ENCODE data around the gene SUCLG2. TPM values are rescaled to one million over a fixed set of nuclear protein-coding genes. Genes with fewer than 3 reads are reported as not detected.

Gene SUCLG2
- total and polyA plus RNA-seq, 2 of the 4 experiments (the other 2 are of a cell fraction): 26.8 to 34.6 TPM

DNA sequence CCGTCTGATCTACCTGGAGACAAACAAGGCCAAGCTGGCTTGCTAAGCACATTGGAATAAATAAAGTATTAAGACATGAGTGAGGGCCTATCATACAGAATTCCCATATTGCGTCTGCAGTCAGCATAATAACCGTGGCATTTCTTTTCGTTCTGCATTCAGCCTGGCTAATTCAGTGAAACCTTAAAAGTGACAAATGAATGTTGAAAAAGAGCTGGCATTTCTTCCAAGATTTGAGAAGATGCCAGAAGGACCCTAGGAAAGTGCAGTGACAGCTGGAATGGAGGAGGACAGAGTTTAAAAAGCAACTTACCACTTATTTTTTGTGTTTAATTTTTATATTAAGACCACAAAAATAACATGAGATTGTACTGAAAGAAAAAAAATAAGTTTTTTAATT is 67.1 kb downstream of the SUCLG2 start:
- Histone ChIP-seq H2BK5ac (ENCODE audit: low read depth, low read length, poor library complexity, severe bottlenecking) (no peak overlapping the region), H3K27ac (ENCODE audit: insufficient read depth, low read length) (no peak overlapping the region), H2AFZ (replicated peaks; ENCODE audit: low read length, poor library complexity) (no peak overlapping the region), H2BK20ac (ENCODE audit: low read depth, low read length) (no peak overlapping the region), H3K9ac (ENCODE audit: low read depth, low read length) (no peak overlapping the region), H4K20me1 (ENCODE audit: insufficient read depth, low read length) (no peaks in the 10 kb centered on the region; the same call in 1 of the 2 replicates), H3K4me1 (ENCODE audit: control insufficient read depth, insufficient read depth, low read length) (no peaks in the 10 kb centered on the region), H3K4ac (ENCODE audit: low read depth, low read length) (no peak overlapping the region), H2BK15ac (ENCODE audit: low read depth, low read length) (no peak overlapping the region), H3K23ac (ENCODE audit: low read depth, low read length) (no peak overlapping the region), H4K5ac (ENCODE audit: low read depth, low read length) (no peak overlapping the region), H4K91ac (ENCODE audit: insufficient read depth, low read depth, low read length) (no peak overlapping the region), H3K56ac (ENCODE audit: extremely low read depth, insufficient read depth, low read length) (no peak overlapping the region), H3K9me1 (ENCODE audit: insufficient read depth, low read length) (no peaks in the 10 kb centered on the region; the same call in 1 of the 2 replicates), H3K4me2 (ENCODE audit: low read depth, low read length) (no peak overlapping the region), H2AK9ac (replicated peaks; ENCODE audit: low read depth, low read length, poor library complexity) (no peak overlapping the region), H2BK120ac (ENCODE audit: low read depth, low read length) (no peak overlapping the region), H2AK5ac (ENCODE audit: low read depth, low read length) (no peak overlapping the region), H3K14ac (replicated peaks; ENCODE audit: low read depth, low read length) (no peak overlapping the region), H3K27me3 (ENCODE audit: control insufficient read depth, insufficient read depth, low read length) (no peaks in the 10 kb centered on the region), H3K4me3 (ENCODE audit: insufficient read depth, low read depth, low read length) (no peak overlapping the region), H3K79me1 (ENCODE audit: low read depth in 1 of 2, low read length in 2 of 2) (peaks cover 17 to 39% of the 10 kb centered on the region in 2 experiments), H4K8ac (ENCODE audit: low read depth in 2 of 2, low read length in 2 of 2) (no peak overlapping the region), H3K9me3 (ENCODE audit: control insufficient read depth, insufficient read depth, low read length) (no peaks in the 10 kb centered on the region), H3K18ac (ENCODE audit: low read depth, low read length) (no peak overlapping the region), H3K36me3 (ENCODE audit: control insufficient read depth, insufficient read depth, low read length) (no peaks in the 10 kb centered on the region)
- ChIA-PET POLR2A (ENCODE audit: unreplicated experiment) (no interaction called here), CTCF (interaction anchor here (0.6 to 1.4 kb wide), 2 partner anchors 13 to 213 kb away, joined by 3 to 5 read pairs; no protein-coding TSS in a partner anchor)
- intact Hi-C loops (cut with micrococcal nuclease) (no loop called here), dilution Hi-C loops (cut with HindIII; ENCODE audit: low sequenced_read_pairs, unreplicated experiment) (no loop called here), in situ Hi-C loops (cut with MboI; ENCODE audit: low sequenced_read_pairs) (no loop called here)
- TF ChIP-seq FOS (IDR thresholded peaks at IDR 0.05; ENCODE audit: low read depth, low read length) (no peak), NFE2L2 (IDR thresholded peaks at IDR 0.05; ENCODE audit: low read depth, low read length) (no peak), POLR2A (IDR thresholded peaks at IDR 0.05; ENCODE audit: low read depth, low read length) (no peak), MAFK (IDR thresholded peaks at IDR 0.05; ENCODE audit: low read depth, low read length) (no peak), RCOR1 (IDR thresholded peaks at IDR 0.05; ENCODE audit: insufficient replicate concordance, low read length) (no peak), RFX5 (IDR thresholded peaks at IDR 0.05; ENCODE audit: low read depth, low read length) (no peak), RAD21 (IDR thresholded peaks at IDR 0.05; ENCODE audit: low read length) (no peak), SMC3 (IDR thresholded peaks at IDR 0.05; ENCODE audit: low read depth, low read length) (no peak), BHLHE40 (IDR thresholded peaks at IDR 0.05; ENCODE audit: low read depth, low read length) (no peak), MAZ (IDR thresholded peaks at IDR 0.05; ENCODE audit: borderline replicate concordance, low read depth, low read length) (no peak), CEBPB (IDR thresholded peaks at IDR 0.05; ENCODE audit: low read depth, low read length) (no peak), MXI1 (IDR thresholded peaks at IDR 0.05; ENCODE audit: borderline replicate concordance, low read depth, low read length) (no peak), CHD1 (IDR thresholded peaks at IDR 0.05; ENCODE audit: low read depth, low read length) (no peak)
- TF ChIP-seq, protein P1, sequence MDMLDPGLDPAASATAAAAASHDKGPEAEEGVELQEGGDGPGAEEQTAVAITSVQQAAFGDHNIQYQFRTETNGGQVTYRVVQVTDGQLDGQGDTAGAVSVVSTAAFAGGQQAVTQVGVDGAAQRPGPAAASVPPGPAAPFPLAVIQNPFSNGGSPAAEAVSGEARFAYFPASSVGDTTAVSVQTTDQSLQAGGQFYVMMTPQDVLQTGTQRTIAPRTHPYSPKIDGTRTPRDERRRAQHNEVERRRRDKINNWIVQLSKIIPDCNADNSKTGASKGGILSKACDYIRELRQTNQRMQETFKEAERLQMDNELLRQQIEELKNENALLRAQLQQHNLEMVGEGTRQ (IDR thresholded peaks at IDR 0.05; ENCODE audit: low read depth, low read length): no peak
- TF ChIP-seq, protein P2, sequence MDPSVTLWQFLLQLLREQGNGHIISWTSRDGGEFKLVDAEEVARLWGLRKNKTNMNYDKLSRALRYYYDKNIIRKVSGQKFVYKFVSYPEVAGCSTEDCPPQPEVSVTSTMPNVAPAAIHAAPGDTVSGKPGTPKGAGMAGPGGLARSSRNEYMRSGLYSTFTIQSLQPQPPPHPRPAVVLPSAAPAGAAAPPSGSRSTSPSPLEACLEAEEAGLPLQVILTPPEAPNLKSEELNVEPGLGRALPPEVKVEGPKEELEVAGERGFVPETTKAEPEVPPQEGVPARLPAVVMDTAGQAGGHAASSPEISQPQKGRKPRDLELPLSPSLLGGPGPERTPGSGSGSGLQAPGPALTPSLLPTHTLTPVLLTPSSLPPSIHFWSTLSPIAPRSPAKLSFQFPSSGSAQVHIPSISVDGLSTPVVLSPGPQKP (IDR thresholded peaks at IDR 0.05; ENCODE audit: borderline replicate concordance, low read depth, low read length): no peak
- TF ChIP-seq, protein P3, sequence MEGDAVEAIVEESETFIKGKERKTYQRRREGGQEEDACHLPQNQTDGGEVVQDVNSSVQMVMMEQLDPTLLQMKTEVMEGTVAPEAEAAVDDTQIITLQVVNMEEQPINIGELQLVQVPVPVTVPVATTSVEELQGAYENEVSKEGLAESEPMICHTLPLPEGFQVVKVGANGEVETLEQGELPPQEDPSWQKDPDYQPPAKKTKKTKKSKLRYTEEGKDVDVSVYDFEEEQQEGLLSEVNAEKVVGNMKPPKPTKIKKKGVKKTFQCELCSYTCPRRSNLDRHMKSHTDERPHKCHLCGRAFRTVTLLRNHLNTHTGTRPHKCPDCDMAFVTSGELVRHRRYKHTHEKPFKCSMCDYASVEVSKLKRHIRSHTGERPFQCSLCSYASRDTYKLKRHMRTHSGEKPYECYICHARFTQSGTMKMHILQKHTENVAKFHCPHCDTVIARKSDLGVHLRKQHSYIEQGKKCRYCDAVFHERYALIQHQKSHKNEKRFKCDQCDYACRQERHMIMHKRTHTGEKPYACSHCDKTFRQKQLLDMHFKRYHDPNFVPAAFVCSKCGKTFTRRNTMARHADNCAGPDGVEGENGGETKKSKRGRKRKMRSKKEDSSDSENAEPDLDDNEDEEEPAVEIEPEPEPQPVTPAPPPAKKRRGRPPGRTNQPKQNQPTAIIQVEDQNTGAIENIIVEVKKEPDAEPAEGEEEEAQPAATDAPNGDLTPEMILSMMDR (conservative IDR thresholded peaks at IDR 0.05; ENCODE audit: low read depth, low read length): no peak
- WGBS, 2 experiments (ENCODE audit: extremely low coverage in 2 of 2, insufficient read length in 1 of 2): no CpG with 5 or more reads among the region's 4 CpGs
- BruUV-seq (replicated peaks): no TSS peak
- DNase-seq (no peak), ATAC-seq (ENCODE audit: low read depth) (no peak)

All from IMR-90 (cell line).